Measurements from ENCODE around the gene PHOSPHO2. TPM values are rescaled to one million over a fixed set of nuclear protein-coding genes. Genes with fewer than 3 reads are reported as not detected.

Gene PHOSPHO2
- total and polyA plus RNA-seq, 2 donors (not counting 3 experiments of a cell fraction or from before 2014, with no cell fraction given) = 0.69 to 2.7 TPM

DNA sequence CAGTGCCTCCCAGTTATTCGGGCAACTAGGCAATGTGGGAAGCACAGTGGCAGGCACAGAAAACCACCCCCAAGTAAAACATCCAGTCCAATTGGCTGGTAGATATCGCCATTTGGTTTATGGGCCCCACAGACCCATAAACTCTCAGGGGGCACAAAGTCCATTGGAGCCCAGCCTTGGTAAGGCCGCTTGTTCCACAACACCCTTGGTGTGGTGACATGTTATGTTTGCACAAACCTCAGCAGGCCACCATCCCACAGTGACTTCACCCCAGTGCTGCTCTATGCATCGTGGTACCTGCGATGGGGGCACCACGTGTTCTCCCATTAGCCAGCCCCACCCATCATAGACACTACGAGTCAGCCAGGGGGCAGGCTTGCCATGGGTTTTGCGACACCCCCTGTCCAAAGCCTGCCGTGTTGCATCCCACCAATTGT is 18.5 kb downstream of the PHOSPHO2 start:
- ChIA-PET CTCF (no interaction called here), POLR2A (no interaction called here)
- no peak overlapping the region for H3K27ac ChIP-seq (ENCODE audit: insufficient read depth, low read depth, low read length)
- no peak overlapping the region for H2AFZ ChIP-seq (ENCODE audit: low read depth, low read length)
- TF ChIP-seq POLR2AphosphoS5 (IDR thresholded peaks at IDR 0.05; ENCODE audit: insufficient read depth, low read depth, low read length) (no peak), EZH2 (IDR thresholded peaks at IDR 0.05; ENCODE audit: borderline replicate concordance, low read depth, low read length, severe bottlenecking) (no peak), MYC (IDR thresholded peaks at IDR 0.05; ENCODE audit: low read depth, low read length) (no peak), FOS (IDR thresholded peaks at IDR 0.05; ENCODE audit: borderline replicate concordance, insufficient read depth, low read length) (no peak), GATA2 (IDR thresholded peaks at IDR 0.05; ENCODE audit: insufficient read depth, insufficient read length, low read depth, low read length) (no peak), JUN (IDR thresholded peaks at IDR 0.05; ENCODE audit: borderline replicate concordance, insufficient read depth, insufficient read length, low read depth) (no peak), POLR2A (IDR thresholded peaks at IDR 0.05; ENCODE audit: low read depth, low read length) (no peak)
- TF ChIP-seq, protein P1, sequence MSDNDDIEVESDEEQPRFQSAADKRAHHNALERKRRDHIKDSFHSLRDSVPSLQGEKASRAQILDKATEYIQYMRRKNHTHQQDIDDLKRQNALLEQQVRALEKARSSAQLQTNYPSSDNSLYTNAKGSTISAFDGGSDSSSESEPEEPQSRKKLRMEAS (IDR thresholded peaks at IDR 0.05; ENCODE audit: insufficient read depth, insufficient read length) = no peak
- TF ChIP-seq, protein P2, sequence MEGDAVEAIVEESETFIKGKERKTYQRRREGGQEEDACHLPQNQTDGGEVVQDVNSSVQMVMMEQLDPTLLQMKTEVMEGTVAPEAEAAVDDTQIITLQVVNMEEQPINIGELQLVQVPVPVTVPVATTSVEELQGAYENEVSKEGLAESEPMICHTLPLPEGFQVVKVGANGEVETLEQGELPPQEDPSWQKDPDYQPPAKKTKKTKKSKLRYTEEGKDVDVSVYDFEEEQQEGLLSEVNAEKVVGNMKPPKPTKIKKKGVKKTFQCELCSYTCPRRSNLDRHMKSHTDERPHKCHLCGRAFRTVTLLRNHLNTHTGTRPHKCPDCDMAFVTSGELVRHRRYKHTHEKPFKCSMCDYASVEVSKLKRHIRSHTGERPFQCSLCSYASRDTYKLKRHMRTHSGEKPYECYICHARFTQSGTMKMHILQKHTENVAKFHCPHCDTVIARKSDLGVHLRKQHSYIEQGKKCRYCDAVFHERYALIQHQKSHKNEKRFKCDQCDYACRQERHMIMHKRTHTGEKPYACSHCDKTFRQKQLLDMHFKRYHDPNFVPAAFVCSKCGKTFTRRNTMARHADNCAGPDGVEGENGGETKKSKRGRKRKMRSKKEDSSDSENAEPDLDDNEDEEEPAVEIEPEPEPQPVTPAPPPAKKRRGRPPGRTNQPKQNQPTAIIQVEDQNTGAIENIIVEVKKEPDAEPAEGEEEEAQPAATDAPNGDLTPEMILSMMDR (IDR thresholded peaks at IDR 0.05; ENCODE audit: extremely low read depth in 1 of 2, insufficient read depth in 1 of 2, low read depth in 1 of 2, low read length in 2 of 2) = no peak
- FAIRE-seq (no peak), DNase-seq (ENCODE audit: low read depth, low spot score) (no peak)
- intact Hi-C loops (cut with micrococcal nuclease) (no loop called here), dilution Hi-C loops (cut with MboI; ENCODE audit: extremely low pct_ligation_motif_present, low sequenced_read_pairs) (no loop called here)
- no peaks in the 10 kb centered on the region for H3K9me1 ChIP-seq (replicated peaks; ENCODE audit: control insufficient read depth, extremely low read depth, insufficient read depth, low read length)
- BruUV-seq (replicated peaks) = no TSS peak
- H3K79me2 ChIP-seq (ENCODE audit: control insufficient read depth, insufficient read depth, low read length) = no peaks in the 10 kb centered on the region
- H4K20me1 ChIP-seq (replicated peaks; ENCODE audit: control insufficient read depth, extremely low read depth, insufficient read depth, low read length) = no peaks in the 10 kb centered on the region
- no peaks in the 10 kb centered on the region for H3K36me3 ChIP-seq (ENCODE audit: control insufficient read depth in 2 of 2, extremely low read depth in 1 of 2, insufficient read depth in 2 of 2, low read length in 2 of 2)
- peaks cover 26% of the 10 kb centered on the region for H3K4me1 ChIP-seq (ENCODE audit: control insufficient read depth, extremely low read depth, insufficient read depth, low read length)
- no peaks in the 10 kb centered on the region for H3K27me3 ChIP-seq (ENCODE audit: control insufficient read depth in 2 of 2, insufficient read depth in 2 of 2, low read length in 2 of 2)
- H3K9me3 ChIP-seq (replicated peaks; ENCODE audit: control insufficient read depth, insufficient read depth, low read length) = no peaks in the 10 kb centered on the region
- H3K4me2 ChIP-seq (ENCODE audit: insufficient read depth, low read length) = no peak overlapping the region
- no peak overlapping the region for H3K4me3 ChIP-seq (replicated peaks in 1 of 3; ENCODE audit: insufficient read depth in 1 of 3, low read depth in 1 of 3, low read length in 3 of 3)
- no peak overlapping the region for H3K9ac ChIP-seq (replicated peaks; ENCODE audit: extremely low read depth, insufficient read depth, low read length)
